IPS-15b (cell line): ENCODE measurements around the gene PDZRN3.

ENCODE experiments used
- H3K27me3 ChIP-seq: one replicate; pipeline ENCODE4 v1.6.1; 2013; ENCODE audit warnings: low read length; ENCODE audit not compliant: control insufficient read depth, insufficient read depth
- H3K36me3 ChIP-seq: one replicate; pipeline ENCODE4 v1.6.1; 2013; ENCODE audit warnings: low read length; ENCODE audit not compliant: control insufficient read depth, insufficient read depth
- H3K4me1 ChIP-seq: one replicate; pipeline ENCODE4 v1.6.1; 2013; ENCODE audit warnings: mild to moderate bottlenecking, low read length; ENCODE audit not compliant: control insufficient read depth, insufficient read depth
- H3K4me3 ChIP-seq: one replicate; pipeline ENCODE4 v1.5.1; 2013; ENCODE audit warnings: low read depth, low read length
- H3K9ac ChIP-seq: one replicate; pipeline ENCODE4 v1.6.1; 2013; ENCODE audit warnings: low read depth, mild to moderate bottlenecking, low read length
- H3K9me3 ChIP-seq: one replicate; pipeline ENCODE4 v1.6.1; 2013; ENCODE audit warnings: mild to moderate bottlenecking, low read length; ENCODE audit not compliant: control insufficient read depth, insufficient read depth

The PDZRN3 gene

GRCh38 chr3:73453666-73454065 lies 171.1 kb downstream of the PDZRN3 start:
- no peaks in the 10 kb centered on the region for H3K4me1 ChIP-seq
- H3K9me3 ChIP-seq: no peaks in the 10 kb centered on the region
- H3K36me3 ChIP-seq: no peaks in the 10 kb centered on the region
- no peak overlapping the region for H3K4me3 ChIP-seq
- no peak overlapping the region for H3K9ac ChIP-seq
- H3K27me3 ChIP-seq: no peaks in the 10 kb centered on the region

- Histone ChIP-seq H3K4me1 (no peaks in the 10 kb centered on the region), H3K4me3 (no peak overlapping the region), H3K36me3 (no peaks in the 10 kb centered on the region), H3K27me3 (no peaks in the 10 kb centered on the region), H3K9ac (no peak overlapping the region), H3K9me3 (no peaks in the 10 kb centered on the region)
Measured at GRCh38 chr3:73452729-73453128, 172.0 kb downstream of the PDZRN3 start.

GRCh38 chr3:73451301-73451944 lies 173.3 kb downstream of the PDZRN3 start:
- no peaks in the 10 kb centered on the region for H3K27me3 ChIP-seq
- H3K36me3 ChIP-seq: no peaks in the 10 kb centered on the region
- H3K4me3 ChIP-seq: no peak overlapping the region
- no peak overlapping the region for H3K9ac ChIP-seq
- H3K9me3 ChIP-seq: no peaks in the 10 kb centered on the region
- H3K4me1 ChIP-seq: no peaks in the 10 kb centered on the region

GRCh38 chr3:73449774-73450173 lies 175.0 kb downstream of the PDZRN3 start:
- H3K9me3 ChIP-seq: no peaks in the 10 kb centered on the region
- no peaks in the 10 kb centered on the region for H3K36me3 ChIP-seq
- H3K4me1 ChIP-seq: no peaks in the 10 kb centered on the region
- no peak overlapping the region for H3K4me3 ChIP-seq
- no peaks in the 10 kb centered on the region for H3K27me3 ChIP-seq
- no peak overlapping the region for H3K9ac ChIP-seq

- H3K9ac ChIP-seq: no peak overlapping the region
- H3K27me3 ChIP-seq: no peaks in the 10 kb centered on the region
- H3K36me3 ChIP-seq: no peaks in the 10 kb centered on the region
- no peak overlapping the region for H3K4me3 ChIP-seq
- H3K9me3 ChIP-seq: no peaks in the 10 kb centered on the region
- H3K4me1 ChIP-seq: no peaks in the 10 kb centered on the region
Measured at GRCh38 chr3:73448761-73449301, 175.9 kb downstream of the PDZRN3 start.

GRCh38 chr3:73448041-73448440 lies 176.7 kb downstream of the PDZRN3 start:
- no peak overlapping the region for H3K4me3 ChIP-seq
- H3K36me3 ChIP-seq: no peaks in the 10 kb centered on the region
- H3K27me3 ChIP-seq: no peaks in the 10 kb centered on the region
- H3K4me1 ChIP-seq: no peaks in the 10 kb centered on the region
- H3K9ac ChIP-seq: no peak overlapping the region
- H3K9me3 ChIP-seq: no peaks in the 10 kb centered on the region

- H3K9me3 ChIP-seq: no peaks in the 10 kb centered on the region
- no peaks in the 10 kb centered on the region for H3K4me1 ChIP-seq
- H3K4me3 ChIP-seq: no peak overlapping the region
- no peaks in the 10 kb centered on the region for H3K27me3 ChIP-seq
- no peak overlapping the region for H3K9ac ChIP-seq
- no peaks in the 10 kb centered on the region for H3K36me3 ChIP-seq
Measured at GRCh38 chr3:73447111-73447510, 177.6 kb downstream of the PDZRN3 start.

- H3K9me3 ChIP-seq: no peaks in the 10 kb centered on the region
- no peaks in the 10 kb centered on the region for H3K27me3 ChIP-seq
- no peaks in the 10 kb centered on the region for H3K36me3 ChIP-seq
- H3K9ac ChIP-seq: no peak overlapping the region
- H3K4me1 ChIP-seq: no peaks in the 10 kb centered on the region
- no peak overlapping the region for H3K4me3 ChIP-seq
Measured at GRCh38 chr3:73446467-73447110, 178.2 kb downstream of the PDZRN3 start.

- Histone ChIP-seq H3K9me3 (no peaks in the 10 kb centered on the region), H3K27me3 (no peaks in the 10 kb centered on the region), H3K9ac (no peak overlapping the region), H3K4me3 (no peak overlapping the region), H3K36me3 (no peaks in the 10 kb centered on the region), H3K4me1 (no peaks in the 10 kb centered on the region)
Measured at GRCh38 chr3:73442886-73443285, 181.9 kb downstream of the PDZRN3 start.

GRCh38 chr3:73442152-73442551 lies 182.6 kb downstream of the PDZRN3 start:
- Histone ChIP-seq H3K27me3 (no peaks in the 10 kb centered on the region), H3K4me3 (no peak overlapping the region), H3K4me1 (no peaks in the 10 kb centered on the region), H3K36me3 (no peaks in the 10 kb centered on the region), H3K9me3 (no peaks in the 10 kb centered on the region), H3K9ac (no peak overlapping the region)

- Histone ChIP-seq H3K9me3 (no peaks in the 10 kb centered on the region), H3K9ac (no peak overlapping the region), H3K4me1 (no peaks in the 10 kb centered on the region), H3K27me3 (no peaks in the 10 kb centered on the region), H3K36me3 (no peaks in the 10 kb centered on the region), H3K4me3 (no peak overlapping the region)
Measured at GRCh38 chr3:73437828-73438227, 186.9 kb downstream of the PDZRN3 start.

- Histone ChIP-seq H3K4me3 (no peak overlapping the region), H3K9me3 (no peaks in the 10 kb centered on the region), H3K4me1 (no peaks in the 10 kb centered on the region), H3K9ac (no peak overlapping the region), H3K36me3 (no peaks in the 10 kb centered on the region), H3K27me3 (no peaks in the 10 kb centered on the region)
Measured at GRCh38 chr3:73435055-73435454, 189.7 kb downstream of the PDZRN3 start.
